ENCODE results near the gene RTP3.

RTP3 gene

GRCh38 chr3:46538803-46539442 lies 41.1 kb downstream of the RTP3 start:
- Histone ChIP-seq H3K18ac (ENCODE audit: low read length) (no peak overlapping the region), H4K91ac (ENCODE audit: low read depth, low read length, poor library complexity) (no peak overlapping the region), H3K79me1 (ENCODE audit: low read depth, low read length) (no peaks in the 10 kb centered on the region), H4K8ac (ENCODE audit: low read depth, low read length) (no peak overlapping the region), H3K4me2 (ENCODE audit: insufficient read depth, low read length, poor library complexity, severe bottlenecking) (no peak overlapping the region), H3K27ac (replicated peaks; ENCODE audit: low read length) (no peak overlapping the region), H2AK5ac (ENCODE audit: low read depth, low read length) (no peak overlapping the region), H3K27me3 (ENCODE audit: control insufficient read depth in 3 of 3, insufficient read depth in 3 of 3, low read depth in 1 of 3, low read length in 3 of 3) (no peaks in the 10 kb centered on the region), H2BK12ac (ENCODE audit: low read length) (no peak overlapping the region), H2BK15ac (ENCODE audit: low read length) (no peak overlapping the region), H3K23ac (ENCODE audit: low read depth, low read length, poor library complexity) (no peak overlapping the region), H3K4me3 (ENCODE audit: low read length in 2 of 2) (no peak overlapping the region), H2BK5ac (ENCODE audit: low read length) (no peak overlapping the region), H3K4me1 (ENCODE audit: control insufficient read depth in 2 of 2, insufficient read depth in 1 of 2, low read depth in 1 of 2, low read length in 2 of 2) (no peaks in the 10 kb centered on the region), H2BK120ac (ENCODE audit: low read depth, low read length) (no peak overlapping the region), H3K36me3 (replicated peaks in 1 of 2; ENCODE audit: control insufficient read depth in 2 of 2, insufficient read depth in 2 of 2, low read length in 2 of 2) (no peaks in the 10 kb centered on the region), H3K9me3 (replicated peaks in 1 of 2; ENCODE audit: control insufficient read depth in 2 of 2, insufficient read depth in 1 of 2, low read depth in 1 of 2, low read length in 2 of 2) (no peaks in the 10 kb centered on the region), H3K9ac (ENCODE audit: low read depth, low read length, poor library complexity) (no peak overlapping the region), H3K4ac (ENCODE audit: low read length) (no peak overlapping the region), H3K14ac (ENCODE audit: low read length) (no peak overlapping the region), H2AFZ (ENCODE audit: low read length) (no peak overlapping the region)
- no CpG with 5 or more reads among the region's 14 CpGs for WGBS, 2 donors (ENCODE audit: extremely low coverage in 2 of 2, insufficient read length in 2 of 2, insufficient replicate concordance in 1 of 2)
- DNase-seq (ENCODE audit: low spot score) = no peak

- H3K36me3 ChIP-seq (replicated peaks in 1 of 2; ENCODE audit: control insufficient read depth in 2 of 2, insufficient read depth in 2 of 2, low read length in 2 of 2) = no peaks in the 10 kb centered on the region
- no peak for DNase-seq (ENCODE audit: low spot score)
- H4K91ac ChIP-seq (ENCODE audit: low read depth, low read length, poor library complexity) = no peak overlapping the region
- no peaks in the 10 kb centered on the region for H3K27me3 ChIP-seq (ENCODE audit: control insufficient read depth in 3 of 3, insufficient read depth in 3 of 3, low read depth in 1 of 3, low read length in 3 of 3)
- WGBS, 2 donors (ENCODE audit: extremely low coverage in 2 of 2, insufficient read length in 2 of 2, insufficient replicate concordance in 1 of 2) = no CpG with 5 or more reads among the region's 9 CpGs
- no peak overlapping the region for H3K23ac ChIP-seq (ENCODE audit: low read depth, low read length, poor library complexity)
- H3K18ac ChIP-seq (ENCODE audit: low read length) = no peak overlapping the region
- H3K14ac ChIP-seq (ENCODE audit: low read length) = no peak overlapping the region
- no peak overlapping the region for H3K9ac ChIP-seq (ENCODE audit: low read depth, low read length, poor library complexity)
- no peak overlapping the region for H2BK120ac ChIP-seq (ENCODE audit: low read depth, low read length)
- no peak overlapping the region for H3K27ac ChIP-seq (replicated peaks; ENCODE audit: low read length)
- no peak overlapping the region for H2BK15ac ChIP-seq (ENCODE audit: low read length)
- no peak overlapping the region for H2AFZ ChIP-seq (ENCODE audit: low read length)
- H3K4ac ChIP-seq (ENCODE audit: low read length) = no peak overlapping the region
- no peak overlapping the region for H4K8ac ChIP-seq (ENCODE audit: low read depth, low read length)
- H3K4me1 ChIP-seq (ENCODE audit: control insufficient read depth in 2 of 2, insufficient read depth in 1 of 2, low read depth in 1 of 2, low read length in 2 of 2) = no peaks in the 10 kb centered on the region
- no peaks in the 10 kb centered on the region for H3K9me3 ChIP-seq (replicated peaks in 1 of 2; ENCODE audit: control insufficient read depth in 2 of 2, insufficient read depth in 1 of 2, low read depth in 1 of 2, low read length in 2 of 2)
- H3K4me3 ChIP-seq (ENCODE audit: low read length in 2 of 2) = no peak overlapping the region
- H3K4me2 ChIP-seq (ENCODE audit: insufficient read depth, low read length, poor library complexity, severe bottlenecking) = no peak overlapping the region
- no peaks in the 10 kb centered on the region for H3K79me1 ChIP-seq (ENCODE audit: low read depth, low read length)
- no peak overlapping the region for H2BK12ac ChIP-seq (ENCODE audit: low read length)
- H2BK5ac ChIP-seq (ENCODE audit: low read length) = no peak overlapping the region
- H2AK5ac ChIP-seq (ENCODE audit: low read depth, low read length) = no peak overlapping the region
Measured at GRCh38 chr3:46539443-46540005, 41.7 kb downstream of the RTP3 start.

- Histone ChIP-seq H2BK120ac (ENCODE audit: low read depth, low read length) (no peak overlapping the region), H2BK5ac (ENCODE audit: low read length) (no peak overlapping the region), H3K18ac (ENCODE audit: low read length) (no peak overlapping the region), H3K4me2 (ENCODE audit: insufficient read depth, low read length, poor library complexity, severe bottlenecking) (no peak overlapping the region), H3K23ac (ENCODE audit: low read depth, low read length, poor library complexity) (no peak overlapping the region), H3K9ac (ENCODE audit: low read depth, low read length, poor library complexity) (no peak overlapping the region), H2BK12ac (ENCODE audit: low read length) (no peak overlapping the region), H3K79me1 (ENCODE audit: low read depth, low read length) (no peaks in the 10 kb centered on the region), H3K14ac (ENCODE audit: low read length) (no peak overlapping the region), H3K27me3 (ENCODE audit: control insufficient read depth in 3 of 3, insufficient read depth in 3 of 3, low read depth in 1 of 3, low read length in 3 of 3) (no peaks in the 10 kb centered on the region), H4K8ac (ENCODE audit: low read depth, low read length) (no peak overlapping the region), H2AK5ac (ENCODE audit: low read depth, low read length) (no peak overlapping the region), H4K91ac (ENCODE audit: low read depth, low read length, poor library complexity) (no peak overlapping the region), H3K4me1 (ENCODE audit: control insufficient read depth in 2 of 2, insufficient read depth in 1 of 2, low read depth in 1 of 2, low read length in 2 of 2) (no peaks in the 10 kb centered on the region), H2AFZ (ENCODE audit: low read length) (no peak overlapping the region), H2BK15ac (ENCODE audit: low read length) (no peak overlapping the region), H3K4ac (ENCODE audit: low read length) (no peak overlapping the region), H3K4me3 (ENCODE audit: low read length in 2 of 2) (no peak overlapping the region), H3K27ac (replicated peaks; ENCODE audit: low read length) (no peak overlapping the region), H3K36me3 (replicated peaks in 1 of 2; ENCODE audit: control insufficient read depth in 2 of 2, insufficient read depth in 2 of 2, low read length in 2 of 2) (no peaks in the 10 kb centered on the region), H3K9me3 (replicated peaks in 1 of 2; ENCODE audit: control insufficient read depth in 2 of 2, insufficient read depth in 1 of 2, low read depth in 1 of 2, low read length in 2 of 2) (no peaks in the 10 kb centered on the region)
- WGBS, 2 donors (ENCODE audit: extremely low coverage in 2 of 2, insufficient read length in 2 of 2, insufficient replicate concordance in 1 of 2) = no CpG with 5 or more reads among the region's 4 CpGs
- no peak for DNase-seq (ENCODE audit: low spot score)
Measured at GRCh38 chr3:46540550-46540949, 42.8 kb downstream of the RTP3 start.

GRCh38 chr3:46541835-46542234 lies 44.1 kb downstream of the RTP3 start:
- Histone ChIP-seq H3K4ac (ENCODE audit: low read length) (no peak overlapping the region), H3K9me3 (replicated peaks in 1 of 2; ENCODE audit: control insufficient read depth in 2 of 2, insufficient read depth in 1 of 2, low read depth in 1 of 2, low read length in 2 of 2) (no peaks in the 10 kb centered on the region), H2BK15ac (ENCODE audit: low read length) (no peak overlapping the region), H2BK120ac (ENCODE audit: low read depth, low read length) (no peak overlapping the region), H3K36me3 (replicated peaks in 1 of 2; ENCODE audit: control insufficient read depth in 2 of 2, insufficient read depth in 2 of 2, low read length in 2 of 2) (no peaks in the 10 kb centered on the region), H3K14ac (ENCODE audit: low read length) (no peak overlapping the region), H3K9ac (ENCODE audit: low read depth, low read length, poor library complexity) (no peak overlapping the region), H3K79me1 (ENCODE audit: low read depth, low read length) (no peaks in the 10 kb centered on the region), H3K4me2 (ENCODE audit: insufficient read depth, low read length, poor library complexity, severe bottlenecking) (no peak overlapping the region), H3K4me1 (ENCODE audit: control insufficient read depth in 2 of 2, insufficient read depth in 1 of 2, low read depth in 1 of 2, low read length in 2 of 2) (no peaks in the 10 kb centered on the region), H3K4me3 (ENCODE audit: low read length in 2 of 2) (no peak overlapping the region), H3K18ac (ENCODE audit: low read length) (no peak overlapping the region), H3K23ac (ENCODE audit: low read depth, low read length, poor library complexity) (no peak overlapping the region), H2AFZ (ENCODE audit: low read length) (no peak overlapping the region), H4K8ac (ENCODE audit: low read depth, low read length) (no peak overlapping the region), H2BK5ac (ENCODE audit: low read length) (no peak overlapping the region), H2BK12ac (ENCODE audit: low read length) (no peak overlapping the region), H4K91ac (ENCODE audit: low read depth, low read length, poor library complexity) (no peak overlapping the region), H3K27ac (replicated peaks; ENCODE audit: low read length) (no peak overlapping the region), H2AK5ac (ENCODE audit: low read depth, low read length) (no peak overlapping the region), H3K27me3 (ENCODE audit: control insufficient read depth in 3 of 3, insufficient read depth in 3 of 3, low read depth in 1 of 3, low read length in 3 of 3) (no peaks in the 10 kb centered on the region)
- DNase-seq (ENCODE audit: low spot score) = no peak
- no CpG with 5 or more reads among the region's 1 CpG for WGBS, 2 donors (ENCODE audit: extremely low coverage in 2 of 2, insufficient read length in 2 of 2, insufficient replicate concordance in 1 of 2)
